ENCODE results near the gene PITX1.

The PITX1 gene

GRCh38 chr5:135061001-135061400 is 27.0 kb upstream of the PITX1 start:
- no peak for DNase-seq

- no peak for DNase-seq
These were observed 26.0 kb upstream of the PITX1 start for GRCh38 chr5:135060021-135060420.

GRCh38 chr5:135059000-135059923 is 25.2 kb upstream of the PITX1 start:
- DNase-seq: no peak

GRCh38 chr5:135058331-135058732 is 24.3 kb upstream of the PITX1 start:
- DNase-seq: no peak

- no peak for DNase-seq
These were observed 23.2 kb upstream of the PITX1 start for GRCh38 chr5:135057233-135057632.

- no peak for DNase-seq
These were observed 22.4 kb upstream of the PITX1 start for GRCh38 chr5:135056316-135057030.

- no peak for DNase-seq
These were observed 21.4 kb upstream of the PITX1 start for GRCh38 chr5:135055396-135055795.

- DNase-seq: no peak
These were observed 20.5 kb upstream of the PITX1 start for GRCh38 chr5:135054546-135054945.

GRCh38 chr5:135053989-135054388 is 20.0 kb upstream of the PITX1 start:
- DNase-seq: no peak

GRCh38 chr5:135053278-135053677 is 19.2 kb upstream of the PITX1 start:
- DNase-seq: no peak

- DNase-seq: no peak
These were observed 18.6 kb upstream of the PITX1 start for GRCh38 chr5:135052511-135053145.

- no peak for DNase-seq
These were observed 17.8 kb upstream of the PITX1 start for GRCh38 chr5:135051872-135052271.

- DNase-seq: no peak
These were observed 17.4 kb upstream of the PITX1 start for GRCh38 chr5:135051399-135051798.

- DNase-seq: no peak
These were observed 16.3 kb upstream of the PITX1 start for GRCh38 chr5:135050244-135050767.

GRCh38 chr5:135048930-135049329 is 14.9 kb upstream of the PITX1 start:
- DNase-seq: no peak

GRCh38 chr5:135048286-135048685 is 14.3 kb upstream of the PITX1 start:
- no peak for DNase-seq

GRCh38 chr5:135047347-135047695 is 13.3 kb upstream of the PITX1 start:
- no peak for DNase-seq

- DNase-seq: no peak
These were observed 12.8 kb upstream of the PITX1 start for GRCh38 chr5:135046661-135047346.

- no peak for DNase-seq
These were observed 11.5 kb upstream of the PITX1 start for GRCh38 chr5:135045488-135045887.

- DNase-seq: no peak
These were observed 8.6 kb upstream of the PITX1 start for GRCh38 chr5:135042595-135042994.

- no peak for DNase-seq
These were observed 7.7 kb upstream of the PITX1 start for GRCh38 chr5:135041726-135042125.

- no peak for DNase-seq
These were observed 7.1 kb upstream of the PITX1 start for GRCh38 chr5:135041145-135041587.

Measured in activated naive CD4-positive, alpha-beta T cell (primary cell).